T-helper 2 cell (primary cell): Measurements from ENCODE around the gene TRIM49D2.
"Not testable (repeated sequence)": the region's sequence is repeated elsewhere in the genome, so short reads cannot be mapped to it uniquely, and the experiment has no call there.

Source experiments
- DNase-seq, 5 experiments: peaks; one replicate each; pipeline versions ENCODE4 v3.0.0 to v3.0.0-alpha.2; 2012 to 2022
- total RNA-seq, 2 donors: gene quantifications; one replicate each; lab custom pipeline; 2026; lab: John Stamatoyannopoulos, UW

The TRIM49D2 gene, protein sequence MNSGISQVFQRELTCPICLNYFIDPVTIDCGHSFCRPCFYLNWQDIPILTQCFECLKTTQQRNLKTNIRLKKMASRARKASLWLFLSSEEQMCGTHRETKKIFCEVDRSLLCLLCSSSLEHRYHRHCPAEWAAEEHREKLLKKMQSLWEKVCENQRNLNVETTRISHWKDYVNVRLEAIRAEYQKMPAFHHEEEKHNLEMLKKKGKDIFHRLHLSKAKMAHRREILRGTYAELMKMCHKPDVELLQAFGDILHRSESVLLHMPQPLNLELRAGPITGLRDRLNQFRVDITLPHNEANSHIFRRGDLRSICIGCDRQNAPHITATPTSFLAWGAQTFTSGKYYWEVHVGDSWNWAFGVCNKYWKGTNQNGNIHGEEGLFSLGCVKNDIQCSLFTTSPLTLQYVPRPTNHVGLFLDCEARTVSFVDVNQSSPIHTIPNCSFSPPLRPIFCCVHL
- 0 reads per million in 2 donors for total RNA-seq

DNA sequence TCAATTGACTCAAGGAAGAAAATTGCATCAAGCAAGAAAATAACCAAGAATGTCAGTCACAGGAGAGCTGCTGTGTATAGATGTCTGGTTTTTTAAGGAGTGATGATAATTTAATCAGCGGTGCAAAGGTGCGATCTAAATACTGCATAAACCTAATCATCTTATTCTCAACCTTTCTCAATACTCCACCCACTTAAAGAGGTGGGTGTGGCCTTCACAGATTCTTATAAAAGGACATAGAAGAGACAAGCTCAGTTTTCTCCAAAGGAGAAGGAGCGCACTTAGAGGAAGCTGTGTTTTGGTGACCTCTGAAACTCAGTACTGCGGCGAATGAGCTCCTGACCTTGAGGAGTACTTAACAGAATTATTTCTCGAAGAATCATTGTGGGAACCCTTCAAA is at the start of gene TRIM49D2:
Gene TRIM49D2, plus strand, starts transcription at position 301 of the 400 bp plus-strand sequence. CDS start 2,698 bp downstream, outside the sequence.
- DNase-seq: not testable (repeated sequence)

DNA sequence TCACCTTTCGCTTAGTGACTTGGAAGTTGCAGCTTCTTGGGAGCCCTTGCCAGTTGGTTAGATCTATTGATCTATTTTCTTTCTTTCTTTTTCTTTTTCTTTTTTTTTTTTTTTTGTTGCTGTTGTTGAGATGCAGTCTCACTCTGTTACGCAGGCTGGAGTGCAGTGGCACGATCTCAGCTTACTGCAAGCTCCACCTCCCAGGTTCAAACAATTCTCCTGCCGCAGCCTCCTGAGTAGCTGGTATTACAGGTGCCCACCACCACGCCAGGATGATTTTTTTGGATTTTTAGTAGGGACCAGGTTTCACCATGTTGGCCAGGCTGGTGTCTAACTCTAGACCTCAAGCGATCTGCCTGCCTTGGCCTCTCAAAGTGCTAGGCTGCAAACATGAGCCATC is 46.4 kb upstream of the TRIM49D2 start:
- DNase-seq: not testable (repeated sequence)

DNA sequence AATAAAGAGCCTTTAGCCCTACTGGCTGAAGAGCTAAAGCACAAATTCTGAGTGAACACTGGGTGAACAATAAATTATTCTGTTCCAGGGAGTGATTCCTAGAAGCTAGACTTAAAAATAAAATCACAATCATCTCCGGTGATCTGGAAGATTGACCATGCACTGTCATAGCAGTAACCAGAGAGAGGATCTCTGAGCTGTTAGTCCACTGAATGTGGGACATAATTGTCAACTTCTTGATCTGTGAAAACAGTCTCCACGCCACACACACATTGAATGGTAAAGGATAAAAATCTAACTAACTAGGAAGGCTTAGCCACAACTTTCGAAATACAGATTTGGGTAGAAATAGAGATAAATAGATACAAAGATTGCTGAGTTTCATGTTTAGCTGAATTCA is 30.6 kb upstream of the TRIM49D2 start:
- DNase-seq: not testable (repeated sequence)

DNA sequence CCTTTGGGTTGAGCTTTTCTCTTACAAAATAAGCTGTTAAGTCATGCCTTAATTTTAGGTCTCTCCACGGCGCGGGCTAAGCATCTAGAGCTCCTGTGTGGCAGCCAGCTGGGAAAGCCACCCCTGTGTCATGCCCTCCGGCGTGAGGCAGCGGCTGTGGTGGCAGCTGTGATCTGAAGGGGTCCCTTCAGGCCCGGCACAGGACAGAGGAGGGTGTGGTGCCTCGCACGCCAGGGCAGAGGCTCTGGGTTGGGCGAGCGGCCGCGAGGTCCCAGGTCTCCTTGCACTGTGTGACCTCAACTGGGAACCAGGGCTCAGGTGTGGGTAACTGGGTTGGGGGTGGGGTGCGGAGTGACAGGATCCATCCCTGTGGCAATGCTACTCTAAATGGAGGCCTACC is 23.1 kb upstream of the TRIM49D2 start:
- not testable (repeated sequence) for DNase-seq

DNA sequence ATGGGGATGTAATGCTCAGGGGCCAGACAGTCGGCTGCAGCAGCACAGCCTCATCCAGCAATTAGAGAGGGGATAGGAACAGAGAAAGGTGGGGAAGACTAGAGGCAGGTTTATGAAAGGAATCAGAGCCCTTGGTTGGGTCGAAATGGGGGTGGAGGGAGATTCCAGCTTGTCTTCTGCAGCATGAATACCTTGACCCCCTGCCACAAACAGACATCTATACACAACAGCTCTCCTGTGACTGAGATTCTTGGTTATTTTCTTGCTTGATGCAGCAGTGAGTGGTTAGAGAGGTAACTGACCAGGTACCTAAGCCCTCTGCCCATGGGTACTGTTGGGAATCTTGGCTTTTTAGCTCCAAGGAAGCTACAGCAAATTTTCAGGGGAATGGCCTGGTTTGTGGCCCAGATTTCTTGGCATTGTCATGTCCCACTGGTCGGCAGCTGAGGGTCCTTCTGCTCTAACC is 1.6 kb upstream of the TRIM49D2 start, which contains the start of gene TRIM49D1:
Gene TRIM49D1, minus strand, starts transcription at position 51 of the 466 bp plus-strand sequence. CDS start 4,535 bp downstream, outside the sequence.
- DNase-seq: no peak

DNA sequence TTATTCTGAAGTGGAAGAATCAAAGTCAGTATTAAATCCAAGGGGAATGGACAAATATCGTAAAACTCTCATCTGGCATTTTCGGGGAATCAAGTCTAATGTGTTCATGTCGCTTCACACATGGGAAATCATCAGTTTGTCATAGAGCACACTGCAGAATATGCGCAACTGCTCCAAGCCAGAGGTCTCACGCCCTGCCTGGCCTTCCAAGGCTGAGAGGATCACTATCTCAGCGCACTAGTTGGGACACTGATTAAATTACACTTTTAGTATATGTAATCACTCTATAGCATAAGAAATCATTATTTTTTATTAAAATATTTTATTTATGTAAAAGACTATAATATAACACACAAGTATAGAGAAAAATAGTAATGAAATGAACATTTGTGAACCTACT is 37.0 kb downstream of the TRIM49D2 start:
- not testable (repeated sequence) for DNase-seq

DNA sequence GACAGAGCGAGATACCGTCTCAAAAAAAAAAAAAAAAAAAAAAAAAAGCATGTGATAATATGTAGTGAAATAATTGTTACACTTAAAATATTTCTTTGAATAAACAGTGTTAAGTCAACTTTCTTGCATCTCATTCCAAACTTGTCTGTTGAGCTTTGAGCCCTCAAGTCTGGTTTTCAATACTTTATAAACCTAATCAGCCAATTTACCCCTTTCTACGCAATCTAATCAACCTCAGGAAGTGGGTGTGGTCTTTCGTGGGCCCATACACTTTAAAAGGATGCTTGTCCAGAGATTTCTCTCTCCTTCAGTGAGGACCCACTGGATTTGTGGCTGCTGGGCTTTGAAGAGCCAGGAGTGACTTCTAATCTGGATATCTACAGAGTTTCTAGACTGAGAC is 41.9 kb downstream of the TRIM49D2 start, which contains the start of gene TRIM64:
Gene TRIM64, plus strand, starts transcription at position 301 of the 400 bp plus-strand sequence. CDS start 2,467 bp downstream, outside the sequence.
- DNase-seq: not testable (repeated sequence)
